ENCODE results near the gene ADAM23. TPM values are rescaled to one million over a fixed set of nuclear protein-coding genes. Genes with fewer than 3 reads are reported as not detected.

ADAM23 gene
- total RNA-seq, 2 donors from 2014 or later = 1.3 to 10.7 TPM

DNA sequence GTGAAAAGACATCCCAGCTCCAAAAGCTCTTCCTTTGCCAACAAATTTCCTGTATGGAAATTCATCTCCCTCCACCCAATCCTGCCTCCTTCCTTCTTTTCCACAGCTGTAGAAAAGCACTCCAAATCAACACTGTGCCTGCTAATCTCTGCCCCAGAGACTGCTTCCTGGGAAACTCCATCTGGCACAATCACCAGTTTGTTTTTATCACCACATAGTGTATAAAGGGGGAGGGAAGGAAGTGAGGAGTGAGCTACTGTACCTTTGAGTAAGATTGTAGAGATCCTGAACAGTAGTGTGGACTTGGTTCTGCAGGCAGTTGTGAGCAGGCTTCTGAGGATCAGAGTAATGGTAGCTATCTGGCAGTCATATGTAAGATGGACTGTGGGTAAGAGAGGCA, 184.3 kb downstream of the ADAM23 start:
- intact Hi-C loops (cut with DNase I) = no loop called here
- Histone ChIP-seq H3K27ac (no peak overlapping the region), H3K4me3 (no peak overlapping the region), H3K9me3 (no peaks in the 10 kb centered on the region), H3K4me1 (replicated peaks) (no peaks in the 10 kb centered on the region), H3K27me3 (replicated peaks; ENCODE audit: insufficient read depth) (no peaks in the 10 kb centered on the region), H3K36me3 (no peaks in the 10 kb centered on the region)
- DNase-seq (ENCODE audit: low spot score) = no peak
- no peak for TF ChIP-seq POLR2A (IDR thresholded peaks at IDR 0.05)
- no peak for TF ChIP-seq POLR2AphosphoS5 (IDR thresholded peaks at IDR 0.05)
- TF ChIP-seq, protein P1, sequence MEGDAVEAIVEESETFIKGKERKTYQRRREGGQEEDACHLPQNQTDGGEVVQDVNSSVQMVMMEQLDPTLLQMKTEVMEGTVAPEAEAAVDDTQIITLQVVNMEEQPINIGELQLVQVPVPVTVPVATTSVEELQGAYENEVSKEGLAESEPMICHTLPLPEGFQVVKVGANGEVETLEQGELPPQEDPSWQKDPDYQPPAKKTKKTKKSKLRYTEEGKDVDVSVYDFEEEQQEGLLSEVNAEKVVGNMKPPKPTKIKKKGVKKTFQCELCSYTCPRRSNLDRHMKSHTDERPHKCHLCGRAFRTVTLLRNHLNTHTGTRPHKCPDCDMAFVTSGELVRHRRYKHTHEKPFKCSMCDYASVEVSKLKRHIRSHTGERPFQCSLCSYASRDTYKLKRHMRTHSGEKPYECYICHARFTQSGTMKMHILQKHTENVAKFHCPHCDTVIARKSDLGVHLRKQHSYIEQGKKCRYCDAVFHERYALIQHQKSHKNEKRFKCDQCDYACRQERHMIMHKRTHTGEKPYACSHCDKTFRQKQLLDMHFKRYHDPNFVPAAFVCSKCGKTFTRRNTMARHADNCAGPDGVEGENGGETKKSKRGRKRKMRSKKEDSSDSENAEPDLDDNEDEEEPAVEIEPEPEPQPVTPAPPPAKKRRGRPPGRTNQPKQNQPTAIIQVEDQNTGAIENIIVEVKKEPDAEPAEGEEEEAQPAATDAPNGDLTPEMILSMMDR (IDR thresholded peaks at IDR 0.05) = no peak

DNA sequence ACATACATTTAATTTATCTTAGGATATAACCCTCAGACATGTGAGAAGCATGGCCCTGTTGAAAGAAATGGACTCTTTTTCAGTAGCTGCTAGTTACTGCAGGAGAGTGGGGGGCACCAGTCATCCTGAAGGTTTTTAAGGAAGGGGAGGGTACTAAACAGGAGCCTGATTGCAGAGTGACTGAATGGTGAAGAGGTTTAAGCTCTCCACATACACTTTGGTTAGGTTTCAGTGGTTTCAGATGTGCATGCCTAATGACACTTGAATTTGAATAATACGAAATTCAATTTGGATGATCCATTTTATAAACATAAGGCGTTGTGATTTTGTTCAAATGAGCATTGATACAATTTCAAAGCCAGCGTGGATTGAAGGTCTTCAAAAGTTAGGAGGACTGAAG, 188.0 kb downstream of the ADAM23 start:
- WGBS = 53% methylated on average over 3 of the region's 3 CpGs
- intact Hi-C loops (cut with DNase I) = no loop called here
- DNase-seq (ENCODE audit: low spot score) = no peak
- no peaks in the 10 kb centered on the region for H3K9me3 ChIP-seq
- H3K4me1 ChIP-seq (replicated peaks) = no peaks in the 10 kb centered on the region
- no peak for TF ChIP-seq POLR2A (IDR thresholded peaks at IDR 0.05)
- TF ChIP-seq POLR2AphosphoS5 (IDR thresholded peaks at IDR 0.05) = no peak
- TF ChIP-seq, protein P1 (IDR thresholded peaks at IDR 0.05) = no peak
- no peaks in the 10 kb centered on the region for H3K27me3 ChIP-seq (replicated peaks; ENCODE audit: insufficient read depth)
- H3K27ac ChIP-seq = no peak overlapping the region
- no peaks in the 10 kb centered on the region for H3K36me3 ChIP-seq
- no peak overlapping the region for H3K4me3 ChIP-seq

- no peaks in the 10 kb centered on the region for H3K27me3 ChIP-seq (replicated peaks; ENCODE audit: insufficient read depth)
- WGBS = 69% methylated on average over 1 of the region's 1 CpG
- no peak for TF ChIP-seq POLR2A (IDR thresholded peaks at IDR 0.05)
- TF ChIP-seq POLR2AphosphoS5 (IDR thresholded peaks at IDR 0.05) = no peak
- TF ChIP-seq, protein P1 (IDR thresholded peaks at IDR 0.05) = no peak
- no peaks in the 10 kb centered on the region for H3K9me3 ChIP-seq
- no peak for DNase-seq (ENCODE audit: low spot score)
- H3K4me1 ChIP-seq (replicated peaks) = no peaks in the 10 kb centered on the region
- H3K27ac ChIP-seq = no peak overlapping the region
- no peak overlapping the region for H3K4me3 ChIP-seq
- H3K36me3 ChIP-seq = no peaks in the 10 kb centered on the region
- intact Hi-C loops (cut with DNase I) = no loop called here
Observed at GRCh38 chr2:206635015-206635414, 191.7 kb downstream of the ADAM23 start.

- intact Hi-C loops (cut with DNase I) = no loop called here
- TF ChIP-seq POLR2AphosphoS5 (IDR thresholded peaks at IDR 0.05) = no peak
- TF ChIP-seq POLR2A (IDR thresholded peaks at IDR 0.05) = no peak
- Histone ChIP-seq H3K4me1 (replicated peaks) (no peaks in the 10 kb centered on the region), H3K36me3 (no peaks in the 10 kb centered on the region), H3K27ac (no peak overlapping the region), H3K9me3 (no peaks in the 10 kb centered on the region), H3K4me3 (no peak overlapping the region), H3K27me3 (replicated peaks; ENCODE audit: insufficient read depth) (peaks cover 17% of the 10 kb centered on the region)
- WGBS = 24% methylated on average over 2 of the region's 2 CpGs
- no peak for DNase-seq (ENCODE audit: low spot score)
Observed at GRCh38 chr2:206639636-206640035, 196.3 kb downstream of the ADAM23 start.

- intact Hi-C loops (cut with DNase I) = no loop called here
- no peak for DNase-seq (ENCODE audit: low spot score)
- Histone ChIP-seq H3K27me3 (replicated peaks; ENCODE audit: insufficient read depth) (peaks cover 17% of the 10 kb centered on the region), H3K9me3 (no peaks in the 10 kb centered on the region), H3K27ac (no peak overlapping the region), H3K36me3 (no peaks in the 10 kb centered on the region), H3K4me1 (replicated peaks) (no peaks in the 10 kb centered on the region), H3K4me3 (no peak overlapping the region)
- 26% methylated on average over 3 of the region's 3 CpGs for WGBS
- TF ChIP-seq POLR2AphosphoS5 (IDR thresholded peaks at IDR 0.05) = no peak
- TF ChIP-seq, protein P1 (IDR thresholded peaks at IDR 0.05) = no peak
- no peak for TF ChIP-seq POLR2A (IDR thresholded peaks at IDR 0.05)
Observed at GRCh38 chr2:206641226-206641625, 197.9 kb downstream of the ADAM23 start.

Measured in prostate gland (tissue), 2 donors.